Uterus (tissue), 4 donors: ENCODE data around the gene MPZL3. TPM values are rescaled to one million over a fixed set of nuclear protein-coding genes. Genes with fewer than 3 reads are reported as not detected.

Source experiments
- DNase-seq, 2 donors: peaks; one replicate each; pipeline ENCODE4 v3.0.0-alpha.2; 2019 to 2020
- H3K27ac ChIP-seq, 2 donors: fragments of 200-600 bp; sonication (generic); 1 replicate in 1 of 2; 2 replicates in 1 of 2; pipeline ENCODE4 v1.5.1; 2016 to 2018
- H3K27me3 ChIP-seq, 2 donors: fragments of 200-600 bp; sonication (generic); one replicate each; pipeline ENCODE4 v1.5.1; 2018 to 2019; ENCODE audit warnings: control low read depth in 1 of 2
- H3K36me3 ChIP-seq, 2 donors: fragments of 200-600 bp; sonication (generic); one replicate each; pipeline ENCODE4 v1.5.1; 2019; ENCODE audit warnings: control low read depth in 1 of 2
- H3K4me1 ChIP-seq, 2 donors: fragments of 200-600 bp; sonication (generic); one replicate each; pipeline ENCODE4 v1.5.1; 2018 to 2019; ENCODE audit warnings: control low read depth in 1 of 2
- H3K4me3 ChIP-seq, 2 donors: fragments of 200-600 bp; sonication (generic); 1 replicate in 1 of 2; 2 replicates in 1 of 2; pipeline ENCODE4 v1.5.1; 2018 to 2019; ENCODE audit warnings: mild to moderate bottlenecking in 1 of 2
- H3K9me3 ChIP-seq, 2 donors: fragments of 200-600 bp; sonication (generic); one replicate each; pipeline ENCODE4 v1.5.1; 2019; ENCODE audit warnings: control low read depth in 1 of 2
- CTCF ChIP-seq, 4 experiments: fragments of 200-600 bp in 2 of 4; fragments of 450-650 bp in 2 of 4; sonication (generic) in 2 of 4; IDR thresholded peaks; one replicate each; pipeline ENCODE4 v1.5.1; 2016 to 2019; ENCODE audit warnings: antibody characterized with exemption in 4 of 4, mild to moderate bottlenecking in 2 of 4, moderate library complexity in 1 of 4
- POLR2A ChIP-seq, 2 donors: fragments of 450-650 bp; IDR thresholded peaks; one replicate each; pipeline ENCODE4 v1.6.1; 2016; ENCODE audit warnings: antibody characterized with exemption in 2 of 2, mild to moderate bottlenecking in 1 of 2, moderate library complexity in 1 of 2
- intact Hi-C: fragments of 100-400 bp; cut with DNase I; formaldehyde crosslinking; loops from one replicate; pipeline ENCODE4 v1.15.1; 2023; ENCODE audit warnings: low total_unique reads
- total RNA-seq, 4 donors: library from RNA; depleted of rRNA in 3 of 4; stranded (reverse); fragments of >200 nt in 3 of 4; gene quantifications; one replicate each; pipeline versions ENCODE4 v1.1.0 to v1.2.4, GENCODE V29; 2014 to 2023
- donor health status: DM: yes; HTN: yes; CAD: no.

Gene MPZL3
- total RNA-seq, 4 donors from 2014 or later: 0.26 to 8.3 (median 3.3) TPM

- no peak for DNase-seq
- intact Hi-C loops: no loop called here
- Histone ChIP-seq H3K4me3 (no peak overlapping the region), H3K9me3 (no peaks in the 10 kb centered on the region), H3K27ac (no peak overlapping the region), H3K36me3 (no peaks in the 10 kb centered on the region), H3K4me1 (no peaks in the 10 kb centered on the region), H3K27me3 (peaks cover 0 to 11% of the 10 kb centered on the region in 2 donors)
- TF ChIP-seq POLR2A (IDR thresholded peaks at IDR 0.05) (no peak), CTCF (IDR thresholded peaks at IDR 0.05) (no peak)
Measured at GRCh38 chr11:118260353-118260752, 8.2 kb upstream of the MPZL3 start.

GRCh38 chr11:118259138-118259537 is 7.0 kb upstream of the MPZL3 start:
- TF ChIP-seq POLR2A (IDR thresholded peaks at IDR 0.05): no peak
- TF ChIP-seq CTCF (IDR thresholded peaks at IDR 0.05): no peak
- Histone ChIP-seq H3K4me1 (no peaks in the 10 kb centered on the region), H3K4me3 (no peak overlapping the region), H3K27me3 (peaks cover 0 to 12% of the 10 kb centered on the region in 2 donors), H3K9me3 (no peaks in the 10 kb centered on the region), H3K27ac (no peak overlapping the region), H3K36me3 (no peaks in the 10 kb centered on the region)
- DNase-seq: no peak
- intact Hi-C loops: no loop called here

GRCh38 chr11:118258410-118258809 is 6.2 kb upstream of the MPZL3 start:
- no peaks in the 10 kb centered on the region for H3K9me3 ChIP-seq
- TF ChIP-seq CTCF (IDR thresholded peaks at IDR 0.05) (no peak), POLR2A (IDR thresholded peaks at IDR 0.05) (no peak)
- H3K27ac ChIP-seq: no peak overlapping the region
- no peak overlapping the region for H3K4me3 ChIP-seq
- no peaks in the 10 kb centered on the region for H3K36me3 ChIP-seq
- no peaks in the 10 kb centered on the region for H3K4me1 ChIP-seq
- intact Hi-C loops: no loop called here
- H3K27me3 ChIP-seq: peaks cover 0 to 18% of the 10 kb centered on the region in 2 donors
- DNase-seq: no peak

- Histone ChIP-seq H3K27me3 (peaks cover 0 to 13% of the 10 kb centered on the region in 2 donors), H3K27ac (no peak overlapping the region), H3K4me1 (no peaks in the 10 kb centered on the region), H3K9me3 (no peaks in the 10 kb centered on the region), H3K36me3 (no peaks in the 10 kb centered on the region), H3K4me3 (peak overlapping the region in 1 of 2 donors; percentile 48)
- no peak for TF ChIP-seq POLR2A (IDR thresholded peaks at IDR 0.05)
- TF ChIP-seq CTCF (IDR thresholded peaks at IDR 0.05): no peak
- DNase-seq: no peak
- intact Hi-C loops: no loop called here
Measured at GRCh38 chr11:118252688-118253087, 523 bp upstream of the MPZL3 start.

GRCh38 chr11:118247041-118247440 is 5.1 kb downstream of the MPZL3 start:
- Histone ChIP-seq H3K36me3 (no peaks in the 10 kb centered on the region), H3K4me3 (no peak overlapping the region), H3K27me3 (no peaks in the 10 kb centered on the region), H3K9me3 (no peaks in the 10 kb centered on the region), H3K4me1 (no peaks in the 10 kb centered on the region), H3K27ac (no peak overlapping the region)
- no peak for DNase-seq
- no peak for TF ChIP-seq CTCF (IDR thresholded peaks at IDR 0.05)
- no peak for TF ChIP-seq POLR2A (IDR thresholded peaks at IDR 0.05)
- intact Hi-C loops: no loop called here
